ENCODE measurements around the gene MRPS24.

MRPS24 gene

GRCh38 chr7:43895847-43896415 is 26.6 kb upstream of the MRPS24 start:
- no peaks in the 10 kb centered on the region for H3K27me3 ChIP-seq
- H3K4me3 ChIP-seq: no peak overlapping the region
- H3K27ac ChIP-seq: no peak overlapping the region
- no peak for TF ChIP-seq Cebpa-rat (IDR thresholded peaks at IDR 0.05)
- H3K36me3 ChIP-seq: peaks cover 34% of the 10 kb centered on the region
- H3K9ac ChIP-seq: no peak overlapping the region
- H3K4me2 ChIP-seq: no peak overlapping the region
- H3K9me3 ChIP-seq: 0 out of 2 replicates have a peak, but pooled peaks cover 6% of the 10 kb centered on the region
- H3K4me1 ChIP-seq: peaks cover 11% of the 10 kb centered on the region
- H4K20me1 ChIP-seq: peaks cover 96% of the 10 kb centered on the region

DNA sequence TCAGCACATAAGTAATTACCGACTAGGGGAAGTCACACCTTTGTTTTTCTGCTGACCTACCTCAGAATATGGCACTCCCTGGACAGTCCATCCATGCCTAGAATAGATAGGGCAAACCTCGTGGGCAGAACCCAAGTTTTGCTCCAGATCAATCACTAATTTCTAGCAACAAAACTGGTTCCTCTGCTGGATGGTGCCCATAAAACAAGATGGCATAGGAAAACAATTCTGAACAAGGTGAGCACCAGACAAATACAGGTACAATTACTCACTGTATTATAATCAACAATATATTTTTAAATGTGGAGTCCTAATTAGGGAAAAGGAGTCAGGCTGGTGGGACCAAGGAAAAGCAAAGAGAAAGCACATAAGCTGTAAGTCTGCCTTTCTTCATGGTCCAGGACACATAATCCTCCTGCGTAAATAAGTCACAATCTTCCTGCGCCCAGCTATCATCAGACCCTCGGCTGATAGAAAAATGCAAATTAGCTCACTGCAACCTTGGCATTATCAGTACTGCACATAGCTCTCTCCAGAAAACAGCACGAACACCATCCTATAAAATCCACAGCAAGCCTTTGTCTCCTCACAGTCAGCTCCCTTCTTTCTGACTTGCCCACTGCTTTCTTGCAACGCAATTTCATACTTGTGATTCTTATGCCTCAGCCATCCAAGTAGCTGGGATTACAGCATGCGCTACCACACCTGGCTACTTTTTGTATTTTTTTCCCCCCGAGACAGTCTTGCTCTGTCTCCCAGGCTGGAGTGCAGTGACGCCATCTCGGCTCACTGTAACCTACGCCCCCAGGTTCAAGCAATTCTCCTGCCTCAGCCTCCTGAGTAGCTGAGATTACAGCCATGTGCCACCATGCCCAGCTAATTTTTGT is 22.0 kb upstream of the MRPS24 start:
- no peak overlapping the region for H3K4me3 ChIP-seq
- no peaks in the 10 kb centered on the region for H3K27me3 ChIP-seq
- H3K27ac ChIP-seq: no peak overlapping the region
- H3K9ac ChIP-seq: no peak overlapping the region
- H3K36me3 ChIP-seq: peaks cover 35% of the 10 kb centered on the region
- TF ChIP-seq Cebpa-rat (IDR thresholded peaks at IDR 0.05): no peak
- H3K4me1 ChIP-seq: peaks cover 11% of the 10 kb centered on the region
- peaks cover 95% of the 10 kb centered on the region for H4K20me1 ChIP-seq
- no peak overlapping the region for H3K4me2 ChIP-seq
- H3K9me3 ChIP-seq: 0 out of 2 replicates have a peak, but pooled peaks cover 6% of the 10 kb centered on the region

GRCh38 chr7:43890468-43890867 is 21.2 kb upstream of the MRPS24 start:
- Histone ChIP-seq H3K36me3 (peaks cover 37% of the 10 kb centered on the region), H3K27ac (no peak overlapping the region)

DNA sequence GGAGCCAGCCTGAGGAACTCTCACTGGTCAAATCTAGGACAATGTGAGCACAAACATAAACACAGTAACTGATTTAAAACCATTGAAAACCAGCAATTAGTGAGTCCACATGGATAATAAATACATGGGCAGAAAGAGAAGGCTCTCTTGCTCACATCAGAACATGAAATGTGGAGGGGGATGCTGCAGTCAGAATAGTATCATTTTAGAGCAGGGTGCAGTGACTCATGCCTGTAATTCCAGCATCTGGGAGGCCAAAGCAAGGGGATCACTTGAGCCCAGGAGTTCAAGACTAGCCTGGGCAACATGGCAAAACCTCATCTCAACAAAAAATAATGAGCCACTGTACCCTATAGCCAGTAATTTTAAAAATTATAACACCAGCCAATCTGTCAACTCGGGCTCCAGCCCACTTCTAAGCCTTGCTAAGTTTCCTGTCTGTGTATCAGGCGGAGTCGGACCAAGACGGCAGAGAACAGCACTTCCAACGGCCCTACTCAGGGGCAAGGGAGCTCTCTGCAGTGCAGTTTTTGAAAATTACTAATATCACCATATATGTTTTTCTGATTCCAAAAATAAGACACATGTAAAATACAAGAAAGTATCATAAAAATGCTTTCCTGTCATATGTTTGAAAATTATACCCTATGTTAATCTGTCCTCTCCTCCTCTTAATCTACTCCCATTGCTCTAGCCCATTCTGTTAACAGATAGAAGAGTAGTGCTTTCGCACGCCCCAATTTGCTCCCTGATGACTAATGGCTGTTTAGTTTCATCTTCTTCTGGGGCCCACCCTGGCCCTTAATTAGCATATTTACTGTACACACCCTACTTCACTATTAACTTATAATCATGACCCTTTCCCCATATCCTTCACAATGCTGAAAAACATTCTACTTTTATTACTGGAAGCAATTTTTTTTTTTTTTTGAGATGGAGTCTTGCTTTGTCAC is 20.0 kb upstream of the MRPS24 start:
- Histone ChIP-seq H3K27ac (no peak overlapping the region), H3K4me1 (peaks cover 11% of the 10 kb centered on the region), H4K20me1 (peaks cover 81% of the 10 kb centered on the region), H3K4me3 (no peak overlapping the region), H3K9me3 (no peaks in the 10 kb centered on the region), H3K36me3 (peaks cover 37% of the 10 kb centered on the region), H3K4me2 (no peak overlapping the region), H3K27me3 (no peaks in the 10 kb centered on the region), H3K9ac (no peak overlapping the region)
- TF ChIP-seq Cebpa-rat (IDR thresholded peaks at IDR 0.05): no peak

More at GRCh38 chr7:43890468-43890867, 21.2 kb upstream of the MRPS24 start:
- no peak overlapping the region for H3K4me3 ChIP-seq
- H3K9ac ChIP-seq: no peak overlapping the region
- no peaks in the 10 kb centered on the region for H3K27me3 ChIP-seq
- H3K4me1 ChIP-seq: peaks cover 11% of the 10 kb centered on the region
- no peak overlapping the region for H3K4me2 ChIP-seq
- peaks cover 92% of the 10 kb centered on the region for H4K20me1 ChIP-seq
- no peaks in the 10 kb centered on the region for H3K9me3 ChIP-seq
- TF ChIP-seq Cebpa-rat (IDR thresholded peaks at IDR 0.05): no peak

DNA sequence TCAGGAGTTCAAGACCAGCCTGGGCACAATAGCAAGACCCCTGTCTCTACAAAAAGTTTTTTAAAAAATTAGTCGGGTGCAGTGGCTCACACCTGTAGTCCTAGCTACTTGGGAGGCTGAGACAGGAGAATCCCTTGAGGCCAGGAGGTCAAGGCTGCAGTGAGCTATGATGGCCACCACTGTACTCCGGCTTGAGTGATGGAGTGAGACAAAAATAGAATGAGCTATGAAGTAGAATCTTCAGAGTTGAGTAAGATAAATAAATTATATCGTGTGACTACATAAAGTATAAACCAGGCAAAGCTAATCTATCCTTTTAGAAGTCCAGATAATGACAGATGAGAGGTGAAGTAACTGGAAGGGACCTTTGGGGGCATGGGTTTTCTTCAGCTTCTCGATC is 15.3 kb upstream of the MRPS24 start:
- Histone ChIP-seq H3K9ac (no peak overlapping the region), H3K27me3 (no peaks in the 10 kb centered on the region), H3K4me3 (no peak overlapping the region), H3K4me1 (no peaks in the 10 kb centered on the region), H3K27ac (no peak overlapping the region), H3K4me2 (no peak overlapping the region), H4K20me1 (peaks cover 66% of the 10 kb centered on the region), H3K9me3 (no peaks in the 10 kb centered on the region), H3K36me3 (peaks cover 72% of the 10 kb centered on the region)
- no peak for TF ChIP-seq Cebpa-rat (IDR thresholded peaks at IDR 0.05)

- H3K9me3 ChIP-seq: no peaks in the 10 kb centered on the region
- no peak overlapping the region for H3K9ac ChIP-seq
- no peaks in the 10 kb centered on the region for H3K27me3 ChIP-seq
- TF ChIP-seq Cebpa-rat (IDR thresholded peaks at IDR 0.05): no peak
- peaks cover 76% of the 10 kb centered on the region for H3K36me3 ChIP-seq
- H4K20me1 ChIP-seq: peaks cover 66% of the 10 kb centered on the region
- no peak overlapping the region for H3K4me3 ChIP-seq
- H3K4me1 ChIP-seq: 0 out of 2 replicates have a peak, but pooled peaks cover under 1% of the 10 kb centered on the region
- H3K4me2 ChIP-seq: no peak overlapping the region
- H3K27ac ChIP-seq: no peak overlapping the region
Measured at GRCh38 chr7:43884209-43884608, 14.9 kb upstream of the MRPS24 start.

DNA sequence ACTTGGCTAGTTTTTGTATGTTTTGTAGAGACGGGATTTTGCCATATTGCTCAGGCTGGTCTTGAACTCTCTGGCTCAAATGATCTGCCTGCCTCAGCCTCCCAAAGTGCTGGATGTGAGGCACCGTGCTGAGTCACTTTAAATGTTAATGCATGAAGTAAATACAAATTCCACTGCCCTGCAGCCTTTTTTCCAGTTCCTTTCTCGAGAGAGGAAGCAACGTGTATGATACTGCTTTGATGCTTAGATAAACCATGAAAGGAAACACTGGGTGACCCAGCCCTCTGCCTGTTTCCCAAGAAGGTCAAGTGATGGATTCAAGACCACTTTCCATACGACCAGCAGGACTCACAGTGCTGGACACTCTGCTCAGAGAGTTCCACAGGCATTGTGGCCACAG is 11.3 kb upstream of the MRPS24 start:
- Histone ChIP-seq H3K9me3 (no peaks in the 10 kb centered on the region), H3K4me1 (peaks cover 37% of the 10 kb centered on the region), H3K27ac (no peak overlapping the region), H3K36me3 (peaks cover 84% of the 10 kb centered on the region), H3K4me2 (no peak overlapping the region), H4K20me1 (peaks cover 70% of the 10 kb centered on the region), H3K27me3 (peaks cover 7% of the 10 kb centered on the region; the same call in 1 of the 2 replicates), H3K4me3 (no peak overlapping the region), H3K9ac (no peak overlapping the region)
- no peak for TF ChIP-seq Cebpa-rat (IDR thresholded peaks at IDR 0.05)

GRCh38 chr7:43879477-43879876 is 10.2 kb upstream of the MRPS24 start:
- peaks cover 84% of the 10 kb centered on the region for H3K36me3 ChIP-seq
- H3K4me3 ChIP-seq: no peak overlapping the region
- peaks cover 7% of the 10 kb centered on the region; the same call in 1 of the 2 replicates for H3K27me3 ChIP-seq
- H3K27ac ChIP-seq: no peak overlapping the region
- peaks cover 48% of the 10 kb centered on the region for H3K4me1 ChIP-seq
- H4K20me1 ChIP-seq: peaks cover 81% of the 10 kb centered on the region
- no peak overlapping the region for H3K9ac ChIP-seq
- H3K9me3 ChIP-seq: no peaks in the 10 kb centered on the region
- no peak overlapping the region for H3K4me2 ChIP-seq
- no peak for TF ChIP-seq Cebpa-rat (IDR thresholded peaks at IDR 0.05)

DNA sequence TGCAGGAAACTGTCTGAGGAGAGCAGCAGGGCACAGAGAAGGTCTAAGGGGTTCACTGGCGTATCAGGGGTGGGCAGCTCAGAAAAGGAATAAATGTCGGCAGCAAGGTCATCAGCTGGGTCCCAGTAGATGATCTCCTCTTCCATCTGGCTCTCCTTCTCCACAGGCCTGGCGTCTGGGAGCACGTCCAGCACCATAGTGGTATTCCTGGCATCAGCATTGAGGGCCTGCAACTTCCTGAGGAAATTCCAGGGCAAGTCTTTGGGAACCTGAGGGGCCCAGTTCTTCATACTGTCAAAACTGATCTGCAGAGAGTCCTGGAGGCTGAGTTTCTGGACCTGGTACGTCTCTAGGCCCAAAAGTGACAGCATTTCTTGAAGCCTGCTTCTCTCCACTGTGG is 9.6 kb upstream of the MRPS24 start:
- no peak for TF ChIP-seq Cebpa-rat (IDR thresholded peaks at IDR 0.05)
- Histone ChIP-seq H3K9me3 (no peaks in the 10 kb centered on the region), H3K27ac (no peak overlapping the region), H3K36me3 (peaks cover 84% of the 10 kb centered on the region), H4K20me1 (peaks cover 79% of the 10 kb centered on the region), H3K27me3 (peaks cover 7% of the 10 kb centered on the region; the same call in 1 of the 2 replicates), H3K4me3 (no peak overlapping the region), H3K9ac (no peak overlapping the region), H3K4me2 (peak overlapping the region; percentile 97), H3K4me1 (peaks cover 53% of the 10 kb centered on the region)
